Esophagus squamous epithelium (tissue), 5 donors: ENCODE data around the gene METTL21A. TPM values are rescaled to one million over a fixed set of nuclear protein-coding genes. Genes with fewer than 3 reads are reported as not detected.
A peak's percentile ranks its signal among the peaks of the same experiment; 100 is the strongest.

Experiments
- DNase-seq: peaks from one replicate; lab custom pipeline; 2025; lab: John Stamatoyannopoulos, UW
- H3K27ac ChIP-seq, 4 donors: fragments of 200-600 bp; sonication (generic); one replicate each; pipeline ENCODE4 v1.5.1; 2016 to 2019; ENCODE audit warnings: mild to moderate bottlenecking in 1 of 4
- H3K27me3 ChIP-seq, 4 donors: fragments of 200-600 bp; sonication (generic); 1 replicate in 3 of 4; 2 replicates in 1 of 4; pipeline versions ENCODE4 v1.5.1 to v1.6.0; 2017 to 2021; ENCODE audit warnings: antibody characterized with exemption in 1 of 4
- H3K36me3 ChIP-seq, 3 donors: fragments of 200-600 bp; sonication (generic); one replicate each; pipeline ENCODE4 v1.5.1; 2016 to 2019
- H3K4me1 ChIP-seq, 3 donors: fragments of 200-600 bp; sonication (generic); one replicate each; pipeline ENCODE4 v1.5.1; 2017 to 2019
- H3K4me3 ChIP-seq, 4 donors: fragments of 200-600 bp; sonication (generic); 1 replicate in 3 of 4; 2 replicates in 1 of 4; pipeline ENCODE4 v1.5.1; 2016 to 2019; ENCODE audit warnings: mild to moderate bottlenecking in 2 of 4, moderate library complexity in 1 of 4
- H3K9me3 ChIP-seq, 3 donors: fragments of 200-600 bp; sonication (generic); one replicate each; pipeline ENCODE4 v1.5.1; 2016 to 2019
- CTCF ChIP-seq, 6 experiments: fragments of 450-650 bp in 4 of 6; fragments of 200-600 bp in 2 of 6; sonication (generic) in 2 of 6; IDR thresholded peaks; one replicate each; pipeline ENCODE4 v1.5.1; 2016 to 2019; ENCODE audit warnings: antibody characterized with exemption in 6 of 6, mild to moderate bottlenecking in 4 of 6, moderate library complexity in 4 of 6
- POLR2A ChIP-seq, 4 donors: fragments of 450-650 bp; IDR thresholded peaks; one replicate each; pipeline ENCODE4 v1.6.1; 2017; ENCODE audit warnings: antibody characterized with exemption in 4 of 4, mild to moderate bottlenecking in 4 of 4, moderate library complexity in 3 of 4
- WGBS, 2 donors: methylation state at CpG; one replicate each; pipeline ENCODE4 v1.1.5; 2018; 5-methylcytosine and 5-hydroxymethylcytosine counted together
- intact Hi-C: fragments of 100-400 bp; cut with DNase I; formaldehyde crosslinking; loops from one replicate; pipeline ENCODE4 v1.15.0; 2022
- total RNA-seq, 4 donors: library from RNA; depleted of rRNA; stranded (reverse); fragments of >200 nt; gene quantifications; one replicate each; pipeline ENCODE4 v1.1.0, GENCODE V29; 2016
- donor health status: DM: yes; HTN: yes; CAD: no.

Gene METTL21A
- total RNA-seq, 4 donors from 2014 or later: 7.1 to 35.8 (median 10.4) TPM

GRCh38 chr2:207635468-207636200 lies 10.4 kb upstream of the METTL21A start:
- no peaks in the 10 kb centered on the region for H3K9me3 ChIP-seq
- peaks cover 0 to 51% (median 0%) of the 10 kb centered on the region in 3 donors for H3K4me1 ChIP-seq
- intact Hi-C loops: loop anchor here (10.0 kb wide), 1 partner anchor 69 kb away; no protein-coding TSS in a partner anchor
- H3K27ac ChIP-seq: peak overlapping the region in 1 of 4 donors; percentile 14
- H3K27me3 ChIP-seq: no peaks in the 10 kb centered on the region
- no peak overlapping the region for H3K4me3 ChIP-seq
- DNase-seq: no peak
- no peak for TF ChIP-seq CTCF (IDR thresholded peaks at IDR 0.05)
- no peak for TF ChIP-seq POLR2A (IDR thresholded peaks at IDR 0.05)
- no peaks in the 10 kb centered on the region for H3K36me3 ChIP-seq
- 51 to 58% methylated on average over 8 to 10 of the region's 11 CpGs for WGBS, 2 donors

GRCh38 chr2:207633686-207634085 lies 8.5 kb upstream of the METTL21A start:
- WGBS, 2 donors: 79 to 85% methylated on average over 3 of the region's 3 CpGs
- intact Hi-C loops: loop anchor here (10.0 kb wide), 1 partner anchor 71 kb away; no protein-coding TSS in a partner anchor
- no peak overlapping the region for H3K4me3 ChIP-seq

GRCh38 chr2:207632575-207633493 lies 7.6 kb upstream of the METTL21A start:
- H3K36me3 ChIP-seq: no peaks in the 10 kb centered on the region
- H3K4me1 ChIP-seq: peaks cover 0 to 56% (median 0%) of the 10 kb centered on the region in 3 donors
- no peak for TF ChIP-seq POLR2A (IDR thresholded peaks at IDR 0.05)
- TF ChIP-seq CTCF (IDR thresholded peaks at IDR 0.05): peak in 1 of 6 experiments; percentile 12
- DNase-seq: no peak
- H3K4me3 ChIP-seq: no peak overlapping the region
- no peaks in the 10 kb centered on the region for H3K27me3 ChIP-seq
- peak overlapping the region in 3 of 4 donors; percentile 73 to 84 (median 82) for H3K27ac ChIP-seq
- intact Hi-C loops: loop anchor here (10.0 kb wide), 1 partner anchor 72 kb away; no protein-coding TSS in a partner anchor
- WGBS, 2 donors: 64 to 77% methylated on average over 8 of the region's 8 CpGs
- H3K9me3 ChIP-seq: no peaks in the 10 kb centered on the region

More at GRCh38 chr2:207633686-207634085, 8.5 kb upstream of the METTL21A start:
- no peak for DNase-seq
- TF ChIP-seq CTCF (IDR thresholded peaks at IDR 0.05) (no peak), POLR2A (IDR thresholded peaks at IDR 0.05) (no peak)
- Histone ChIP-seq H3K27me3 (no peaks in the 10 kb centered on the region), H3K36me3 (no peaks in the 10 kb centered on the region), H3K27ac (peak overlapping the region in 3 of 4 donors; percentile 3 to 84 (median 82)), H3K9me3 (no peaks in the 10 kb centered on the region), H3K4me1 (peaks cover 0 to 56% (median 0%) of the 10 kb centered on the region in 3 donors)

- H3K9me3 ChIP-seq: no peaks in the 10 kb centered on the region
- no peak overlapping the region for H3K27ac ChIP-seq
- peaks cover 7 to 60% (median 10%) of the 10 kb centered on the region in 3 donors for H3K4me1 ChIP-seq
- no peaks in the 10 kb centered on the region for H3K36me3 ChIP-seq
- no peak overlapping the region for H3K4me3 ChIP-seq
- WGBS, 2 donors: 76 to 78% methylated on average over 3 to 4 of the region's 4 CpGs
- intact Hi-C loops: loop anchor here (10.0 kb wide), 1 partner anchor 74 kb away; no protein-coding TSS in a partner anchor
- no peaks in the 10 kb centered on the region for H3K27me3 ChIP-seq
- DNase-seq: no peak
- TF ChIP-seq POLR2A (IDR thresholded peaks at IDR 0.05): no peak
- TF ChIP-seq CTCF (IDR thresholded peaks at IDR 0.05): no peak
Measured at GRCh38 chr2:207630491-207630890, 5.3 kb upstream of the METTL21A start.
